ENCODE results near the gene WASHC2C.
"Not testable (repeated sequence)": the region's sequence is repeated elsewhere in the genome, so short reads cannot be mapped to it uniquely, and the experiment has no call there.

The WASHC2C gene

GRCh38 chr10:45771757-45772461, 44.8 kb downstream of the WASHC2C start:
- not testable (repeated sequence) for DNase-seq (ENCODE audit: low spot score)

- DNase-seq (ENCODE audit: low spot score) = not testable (repeated sequence)
Observed at GRCh38 chr10:45786217-45786616, 59.2 kb downstream of the WASHC2C start.

GRCh38 chr10:45787212-45787741, 60.2 kb downstream of the WASHC2C start:
- DNase-seq (ENCODE audit: low spot score) = not testable (repeated sequence)

GRCh38 chr10:45789991-45790390, 62.9 kb downstream of the WASHC2C start:
- DNase-seq (ENCODE audit: low spot score) = not testable (repeated sequence)

GRCh38 chr10:45790694-45791426, 63.8 kb downstream of the WASHC2C start:
- not testable (repeated sequence) for DNase-seq (ENCODE audit: low spot score)

- not testable (repeated sequence) for DNase-seq (ENCODE audit: low spot score)
Observed at GRCh38 chr10:45794761-45795160, 67.7 kb downstream of the WASHC2C start.

- DNase-seq (ENCODE audit: low spot score) = not testable (repeated sequence)
Observed at GRCh38 chr10:45803060-45804010, 76.3 kb downstream of the WASHC2C start.

DNA sequence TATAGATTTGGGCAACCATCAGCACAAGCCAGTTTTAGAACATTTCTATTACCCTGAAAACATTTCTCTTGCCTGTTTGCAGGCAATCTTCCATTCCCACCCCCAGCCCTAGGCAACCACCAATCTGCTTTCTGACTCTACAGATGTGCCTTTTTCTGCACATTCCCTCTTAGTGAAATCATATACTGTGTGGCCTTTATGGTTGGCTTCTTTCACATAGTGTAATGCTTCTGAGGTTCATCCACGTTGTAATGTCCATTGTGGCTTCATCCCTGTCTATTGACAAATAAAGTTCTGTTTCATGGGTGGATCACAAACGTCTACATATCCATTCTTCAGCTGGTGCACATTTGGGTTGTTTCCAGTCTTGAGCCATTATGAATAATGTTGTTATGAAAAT, 77.9 kb downstream of the WASHC2C start:
- DNase-seq (ENCODE audit: low spot score) = not testable (repeated sequence)

GRCh38 chr10:45809837-45810236, 82.8 kb downstream of the WASHC2C start:
- DNase-seq (ENCODE audit: low spot score) = no peak

DNA sequence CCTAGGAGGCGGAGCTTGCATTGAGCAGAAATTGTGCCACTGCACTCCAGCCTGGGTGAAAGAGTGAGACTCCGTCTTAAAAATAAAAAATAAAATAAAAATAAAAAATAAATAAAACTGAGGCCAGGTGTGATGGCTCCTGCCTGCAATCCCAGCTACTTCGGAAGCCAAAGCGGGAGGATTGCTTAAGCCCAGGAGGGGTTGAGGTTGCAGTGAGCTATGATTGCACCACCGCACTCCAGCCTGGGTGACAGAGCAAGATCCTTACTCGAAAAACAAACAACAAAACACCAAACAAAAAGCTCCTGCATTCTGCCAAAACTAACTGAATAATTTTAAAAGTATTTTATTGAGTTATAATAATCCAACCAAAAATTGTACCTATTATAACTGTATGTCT, 84.0 kb downstream of the WASHC2C start:
- DNase-seq (ENCODE audit: low spot score) = no peak

DNA sequence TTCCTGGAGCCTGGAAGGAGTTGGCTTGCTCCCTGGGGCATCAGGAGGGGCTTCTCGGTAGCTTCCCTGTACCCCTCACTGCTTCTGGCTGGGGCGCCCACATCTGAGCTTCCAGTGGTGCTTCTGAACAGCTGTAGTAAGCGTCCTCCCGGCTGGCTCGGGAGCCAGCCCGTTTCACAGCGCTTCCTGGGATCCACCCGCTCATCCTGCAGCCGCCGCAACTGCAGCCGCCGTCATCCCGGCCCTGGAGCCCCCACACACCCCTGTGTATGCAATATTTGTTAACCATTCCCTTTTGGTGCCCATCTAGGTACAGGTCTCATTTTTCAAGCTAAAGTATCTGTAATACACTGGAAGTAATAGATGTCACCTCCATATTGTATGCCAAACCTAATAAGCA, 85.9 kb downstream of the WASHC2C start:
- DNase-seq (ENCODE audit: low spot score) = not testable (repeated sequence)

GRCh38 chr10:45814146-45814545, 87.1 kb downstream of the WASHC2C start:
- not testable (repeated sequence) for DNase-seq (ENCODE audit: low spot score)

- DNase-seq (ENCODE audit: low spot score) = no peak
Observed at GRCh38 chr10:45817130-45817859, 90.2 kb downstream of the WASHC2C start.

DNA sequence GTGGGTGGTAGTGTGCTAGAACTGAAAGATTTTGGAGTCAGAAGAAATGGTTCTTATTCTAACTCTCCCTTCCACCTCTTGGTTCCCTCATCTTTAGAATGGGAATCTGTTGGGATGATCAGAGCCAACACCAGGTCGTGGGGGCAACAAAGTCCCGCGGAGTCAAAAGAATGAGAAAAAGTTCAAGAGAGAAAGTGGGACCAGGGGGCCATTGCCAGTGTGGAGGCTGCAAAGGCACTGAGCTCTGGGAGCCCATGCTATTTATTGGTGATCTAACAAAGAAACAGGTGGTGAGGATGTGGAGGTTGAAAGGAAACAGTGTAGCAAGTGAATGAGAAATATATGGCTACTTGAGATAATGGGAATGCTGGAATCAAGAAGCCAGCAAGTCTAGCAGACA, 90.8 kb downstream of the WASHC2C start:
- DNase-seq (ENCODE audit: low spot score) = no peak

DNA sequence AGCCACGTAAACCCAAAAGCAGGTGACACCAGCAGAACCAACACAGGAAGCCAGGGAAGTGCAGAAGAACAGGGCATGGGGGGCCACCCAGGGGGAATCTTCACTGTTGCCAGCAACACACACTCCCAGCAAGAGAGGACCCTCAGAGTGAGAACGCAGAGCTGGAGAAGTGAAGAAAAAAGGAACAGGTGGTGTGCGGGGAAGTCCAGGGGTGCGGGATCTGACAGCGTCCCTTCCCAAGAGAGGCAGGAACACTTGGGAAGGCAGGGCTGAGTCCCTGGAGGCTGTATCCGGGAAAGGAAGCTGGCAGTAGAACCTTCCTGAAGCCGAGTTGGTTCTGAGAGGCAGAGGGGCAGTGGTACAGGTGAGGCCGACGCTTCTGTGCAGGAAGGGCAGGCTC, 92.5 kb downstream of the WASHC2C start:
- no peak for DNase-seq (ENCODE audit: low spot score)

DNA sequence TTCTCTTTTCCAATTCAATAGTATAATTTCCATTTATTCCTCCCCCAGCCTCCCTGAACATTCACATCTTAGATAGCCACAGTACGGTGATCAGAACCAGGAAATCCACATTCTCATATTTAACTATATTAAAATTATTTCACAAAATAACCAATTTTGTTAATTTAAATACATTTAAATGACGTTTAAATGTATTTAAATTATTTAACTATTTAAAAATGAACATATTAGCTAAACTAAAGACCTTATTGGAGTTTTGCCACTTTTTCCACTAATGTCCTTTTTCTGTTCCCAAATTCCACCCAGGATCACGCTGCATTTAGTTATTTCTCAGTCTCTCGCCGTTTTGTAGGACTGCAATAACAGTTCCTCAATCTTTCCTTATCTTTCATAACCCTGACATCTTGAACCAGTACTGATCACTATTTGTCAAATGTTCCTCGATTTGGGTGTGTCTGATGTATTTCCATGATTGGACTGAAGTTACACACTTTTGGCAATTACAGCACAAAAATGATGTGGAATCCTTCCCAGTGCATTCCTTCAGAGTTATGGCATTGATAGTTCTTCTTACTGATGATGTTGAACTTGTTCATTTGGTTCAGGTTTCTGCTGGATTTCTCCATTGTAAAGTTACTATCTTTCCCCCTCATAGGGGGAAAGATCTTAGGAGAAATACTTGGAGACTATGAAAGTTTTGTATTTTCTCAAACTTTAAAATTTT, 93.2 kb downstream of the WASHC2C start:
- DNase-seq (ENCODE audit: low spot score) = not testable (repeated sequence)

DNA sequence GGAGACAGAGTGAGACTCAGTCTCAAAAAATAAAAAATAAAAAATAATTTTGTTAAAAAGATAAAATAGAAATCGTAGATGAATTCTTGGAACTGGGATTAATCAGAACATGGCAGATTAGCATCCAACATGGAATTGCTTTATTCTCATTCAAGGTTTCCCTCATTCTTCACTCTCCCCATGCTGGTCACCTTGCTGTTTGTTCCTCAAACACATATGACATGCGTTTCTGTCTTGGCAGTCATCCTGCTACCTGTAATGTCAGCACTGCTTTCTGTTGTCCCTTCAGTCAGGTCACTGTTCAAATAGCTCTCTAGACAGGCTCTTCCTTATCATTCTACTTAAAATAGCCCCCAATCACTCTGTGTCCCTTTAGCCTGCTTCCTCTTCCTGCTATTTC, 95.9 kb downstream of the WASHC2C start:
- DNase-seq (ENCODE audit: low spot score) = not testable (repeated sequence)
